C4-2B (cell line): Measurements from ENCODE around the gene IFT122.

ENCODE experiments used
- CTCF ChIP-seq: fragments of 450-650 bp; conservative IDR thresholded peaks from 2 replicates; pipeline ENCODE4 v1.5.1; 2017; ENCODE audit warnings: mild to moderate bottlenecking
- ZFX ChIP-seq: fragments of 450-650 bp; IDR thresholded peaks from 2 replicates; pipeline ENCODE4 v1.6.1; 2017

GRCh38 chr3:129565902-129566301 is 125.9 kb downstream of the IFT122 start:
- TF ChIP-seq CTCF (no peak), ZFX (no peak)
